H4 (cell line): ENCODE data around the gene RNH1. TPM values are rescaled to one million over a fixed set of nuclear protein-coding genes. Genes with fewer than 3 reads are reported as not detected.

ENCODE experiments used
- DNase-seq: peaks from one replicate; pipeline ENCODE4 v3.0.0-alpha.2; 2015; ENCODE audit warnings: low spot score
- total RNA-seq: library from RNA; depleted of rRNA; stranded (reverse); fragments of >200 nt; shearing (Covaris generic); gene quantifications from 2 replicates; pipeline ENCODE4 v1.2.3, GENCODE V29; 2014

The RNH1 gene
- total RNA-seq, 1 experiment from 2014 or later: 150 TPM

DNA sequence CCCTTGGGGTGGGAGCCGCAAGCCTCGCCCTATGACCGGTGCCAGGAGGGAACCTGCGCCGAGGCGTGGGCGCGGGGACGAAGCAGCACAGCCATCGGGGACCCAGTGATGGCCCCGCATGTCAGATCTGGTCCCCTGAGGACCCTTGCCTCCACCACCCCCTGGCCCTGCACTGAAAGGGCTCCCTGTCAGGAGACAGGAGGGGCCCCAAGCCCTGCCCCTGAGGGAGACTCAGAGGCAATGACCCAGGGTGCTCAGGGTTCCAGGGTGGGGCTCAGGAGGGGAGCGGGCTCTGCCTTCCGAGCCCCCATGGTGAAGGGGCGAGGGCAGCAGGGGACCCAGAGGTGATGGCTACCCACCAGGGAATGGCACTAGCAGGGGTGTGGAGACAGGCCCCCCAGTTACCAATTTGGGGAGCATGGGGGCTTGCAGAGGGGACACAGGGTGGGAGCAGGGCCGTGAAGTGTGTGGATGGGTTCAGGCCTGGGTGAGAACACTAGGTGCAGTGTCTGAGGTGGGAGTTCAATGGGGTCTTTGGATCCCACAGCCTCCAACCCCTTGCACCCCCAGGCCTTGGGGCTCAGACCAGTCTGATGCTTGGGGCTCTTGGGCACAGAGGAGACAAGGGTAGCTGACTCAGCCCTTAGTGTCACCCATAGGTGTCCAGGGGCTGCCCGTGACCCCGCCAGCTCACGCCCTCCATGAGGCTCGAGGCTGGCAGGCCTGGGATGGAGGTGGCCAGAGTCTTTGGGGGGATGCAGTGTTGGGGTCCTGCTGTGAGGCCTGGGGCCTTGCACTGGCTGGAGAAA lies 30.8 kb upstream of the RNH1 start:
- DNase-seq: no peak

DNA sequence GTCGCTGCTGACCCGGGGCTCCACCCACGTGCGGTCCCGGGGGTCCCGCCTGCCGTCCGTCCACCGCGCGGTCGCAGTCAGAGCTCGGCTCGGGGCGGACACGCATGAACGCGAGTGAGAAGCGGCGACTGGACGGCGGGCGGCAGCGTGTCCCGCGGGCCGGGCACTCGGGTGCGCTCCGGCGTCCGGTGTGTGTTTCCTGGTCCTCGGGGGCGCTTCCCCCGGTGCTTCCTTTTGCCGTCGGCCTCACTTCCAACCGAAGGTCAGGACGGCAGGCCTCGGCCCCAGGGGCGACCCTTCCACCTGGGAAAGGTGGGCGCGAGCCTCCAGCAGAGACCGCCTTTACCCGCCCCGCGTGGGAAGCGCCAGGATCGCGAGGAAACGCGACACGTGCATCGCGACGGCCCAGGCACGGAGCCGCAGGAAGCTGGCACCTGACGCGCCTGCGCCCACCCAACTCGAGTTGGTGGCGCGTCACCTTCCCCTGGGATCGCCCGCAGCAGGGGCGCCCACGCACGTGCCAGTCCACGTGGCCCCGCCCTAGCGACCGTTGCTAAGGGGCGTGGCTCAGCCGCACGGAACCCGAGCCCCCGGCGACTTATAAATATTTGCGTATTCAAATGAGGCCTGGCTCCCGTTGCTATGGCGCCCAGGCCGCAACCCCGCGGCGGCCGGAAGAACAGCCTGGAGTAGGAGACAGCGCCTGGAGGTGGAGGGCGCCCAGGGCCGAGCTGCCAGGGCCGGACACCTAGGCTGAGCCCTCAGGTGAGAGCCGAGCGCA lies 30.0 kb upstream of the RNH1 start, which contains the start of gene LRRC56:
LRRC56 (plus strand) TSS at position 687 of the 781 bp plus-strand sequence. CDS start 3,158 bp downstream, outside the sequence.
- DNase-seq: no peak

DNA sequence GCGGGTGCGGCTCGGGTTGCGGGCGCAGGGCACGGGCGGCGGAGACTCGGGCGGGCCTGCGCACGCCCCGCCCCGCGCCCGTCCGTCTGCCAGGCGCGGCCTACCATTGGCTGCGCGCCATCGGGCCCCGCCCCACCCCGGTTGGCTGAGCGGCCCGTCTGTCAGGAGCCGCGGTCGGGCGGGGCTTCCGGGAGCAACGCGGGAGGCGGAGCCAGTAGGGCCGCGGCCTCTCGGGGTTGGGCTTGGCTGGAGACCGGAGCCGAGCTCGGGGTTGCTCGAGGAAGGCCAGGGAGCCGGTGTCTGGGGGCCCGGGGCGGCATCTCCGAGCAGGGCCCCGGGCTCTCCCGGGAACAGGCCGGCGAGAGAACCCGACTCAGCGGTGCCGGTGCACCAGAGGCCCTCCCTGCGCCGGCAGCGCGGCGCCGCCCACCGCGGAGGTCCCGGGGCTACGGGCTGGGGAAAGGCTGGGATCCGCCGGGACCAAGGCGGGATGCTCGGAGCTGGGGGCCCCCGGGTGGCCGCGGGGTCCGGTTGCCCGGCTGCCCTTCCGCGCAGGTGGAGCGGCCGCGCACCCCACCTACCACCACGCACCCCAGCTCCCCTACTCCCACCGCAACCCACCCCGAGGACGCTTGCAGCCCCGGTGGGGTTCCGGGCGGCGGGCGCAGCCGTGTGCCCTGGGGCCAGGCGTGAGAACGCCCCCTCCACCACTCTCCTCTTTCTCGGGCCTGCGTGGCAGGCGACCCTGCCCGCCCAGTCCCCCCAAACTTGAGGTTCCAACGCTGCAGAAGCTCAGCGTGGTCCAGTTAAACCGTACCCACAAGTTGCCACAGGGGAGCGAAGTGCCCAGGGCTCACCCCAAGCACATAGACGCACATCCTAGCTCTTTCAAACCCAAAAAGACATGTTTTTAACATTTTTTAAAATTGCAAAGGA lies 28.7 kb upstream of the RNH1 start, which contains the start of gene HRAS:
HRAS (minus strand) TSS at position 58 of the 936 bp plus-strand sequence.
- DNase-seq: peak; percentile 87

- no peak for DNase-seq
Measured at GRCh38 chr11:535210-535518, 28.1 kb upstream of the RNH1 start.

GRCh38 chr11:534396-535209 lies 27.6 kb upstream of the RNH1 start:
- no peak for DNase-seq

GRCh38 chr11:533586-534395 lies 26.7 kb upstream of the RNH1 start:
- DNase-seq: no peak

- no peak for DNase-seq
Measured at GRCh38 chr11:532986-533585, 26.0 kb upstream of the RNH1 start.

DNA sequence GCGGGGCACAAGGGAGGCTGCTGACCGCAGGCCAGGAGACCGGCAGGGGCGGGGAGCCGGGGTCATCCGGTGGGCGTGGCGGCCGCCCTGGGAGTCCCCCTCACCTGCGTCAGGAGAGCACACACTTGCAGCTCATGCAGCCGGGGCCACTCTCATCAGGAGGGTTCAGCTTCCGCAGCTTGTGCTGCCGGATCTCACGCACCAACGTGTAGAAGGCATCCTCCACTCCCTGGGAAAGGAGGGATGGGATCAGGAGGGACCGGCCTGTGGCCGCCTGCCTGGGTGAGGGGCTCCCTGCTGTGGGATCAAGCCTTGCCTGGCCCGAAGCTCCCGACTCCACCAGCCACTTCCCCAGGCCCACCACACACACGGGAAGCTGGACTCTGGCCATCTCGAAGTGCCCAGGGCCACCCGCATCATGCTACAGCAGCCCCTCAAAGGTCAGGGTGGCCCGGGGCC lies 25.5 kb upstream of the RNH1 start:
- DNase-seq: no peak

- no peak for DNase-seq
Measured at GRCh38 chr11:531919-532526, 25.0 kb upstream of the RNH1 start.

DNA sequence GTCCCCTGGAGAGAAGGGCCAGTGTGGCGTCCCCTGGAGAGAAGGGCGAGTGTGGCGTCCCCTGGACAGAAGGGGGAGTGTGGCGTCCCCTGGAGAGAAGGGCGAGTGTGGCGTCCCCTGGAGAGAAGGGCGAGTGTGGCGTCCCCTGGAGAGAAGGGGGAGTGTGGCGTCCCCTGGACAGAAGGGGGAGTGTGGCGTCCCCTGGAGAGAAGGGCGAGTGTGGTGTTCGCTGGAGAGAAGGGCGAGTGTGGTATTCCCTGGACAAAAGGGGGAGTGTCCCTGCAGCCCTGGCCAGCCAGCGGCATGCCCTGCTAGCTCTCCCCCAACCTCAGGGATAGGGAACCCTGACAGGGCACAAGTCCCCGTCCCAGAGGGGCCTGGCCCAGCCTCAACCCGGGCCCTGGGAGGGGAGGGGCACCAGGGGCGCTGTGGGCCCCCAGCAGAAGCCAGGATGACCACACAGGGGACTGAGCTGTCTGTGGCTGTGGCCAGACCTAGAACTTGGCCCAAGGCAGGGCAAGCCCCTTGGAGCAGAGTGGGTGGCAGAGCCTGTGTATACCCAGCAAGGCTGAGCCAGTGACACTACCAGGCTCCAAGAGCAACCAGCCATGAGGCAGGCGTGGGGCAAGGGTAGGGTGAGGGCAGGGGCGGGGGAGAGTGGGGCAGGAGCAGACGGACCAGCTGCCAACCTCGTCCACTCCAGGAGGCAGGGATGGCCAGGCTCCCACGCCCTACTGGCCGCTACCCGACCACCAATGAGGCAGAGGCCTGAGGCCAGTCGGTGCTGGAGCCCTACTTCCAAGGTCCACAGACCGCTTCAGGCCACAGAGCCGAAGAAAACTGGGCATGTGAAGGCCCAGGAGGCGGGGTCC lies 24.2 kb upstream of the RNH1 start:
- DNase-seq: no peak

GRCh38 chr11:529728-530411 lies 22.8 kb upstream of the RNH1 start:
- DNase-seq: no peak

DNA sequence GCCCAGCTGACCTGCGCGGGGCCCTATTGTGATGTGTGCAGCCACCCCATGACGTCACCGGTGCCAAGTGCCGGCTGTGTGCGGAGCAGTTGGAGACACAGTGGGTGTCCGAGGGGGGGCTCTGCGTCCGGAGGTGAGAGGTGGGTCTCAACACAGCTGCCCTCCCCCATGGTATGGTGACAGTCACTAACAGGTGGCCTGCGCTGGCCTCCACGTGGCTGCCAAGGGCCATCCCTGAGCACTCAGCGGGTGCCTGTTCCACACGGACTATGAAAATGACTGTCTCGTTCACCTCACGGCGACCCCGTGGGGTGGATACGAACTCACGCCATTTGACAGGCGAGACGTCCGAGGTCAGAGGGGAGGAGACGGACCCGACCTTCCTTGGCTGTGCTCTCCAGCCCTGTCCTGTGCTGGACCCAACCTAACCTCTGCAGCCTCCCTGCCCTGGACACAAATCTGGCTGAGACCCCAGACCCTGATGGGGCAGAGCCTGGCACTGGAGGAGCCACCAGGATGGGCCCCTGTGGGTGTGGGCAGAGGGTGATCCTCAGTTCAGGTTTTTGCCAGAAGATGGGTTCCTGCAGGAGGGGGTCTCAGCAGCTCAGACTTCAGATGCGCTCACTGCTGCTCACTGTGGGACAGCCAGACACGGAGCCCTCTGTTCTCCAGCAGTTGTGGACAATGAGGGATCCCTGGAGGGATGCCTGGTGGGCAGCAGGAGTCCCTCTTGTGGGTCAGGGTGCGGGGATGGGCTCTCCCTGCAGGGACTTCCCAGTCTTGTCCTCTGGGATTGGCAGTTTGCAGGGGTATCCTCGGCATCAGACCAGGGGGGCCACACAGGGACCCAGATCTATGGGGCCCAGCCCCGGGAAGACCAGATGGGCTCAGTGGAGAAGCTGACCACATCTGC lies 22.0 kb upstream of the RNH1 start:
- DNase-seq: no peak

- no peak for DNase-seq
Measured at GRCh38 chr11:528166-528814, 21.2 kb upstream of the RNH1 start.

- DNase-seq: no peak
Measured at GRCh38 chr11:526192-526591, 19.1 kb upstream of the RNH1 start.

- no peak for DNase-seq
Measured at GRCh38 chr11:521177-521688, 14.2 kb upstream of the RNH1 start.
